NCI-H510A (cell line): ENCODE results near the gene HEPACAM.

Experiments used
- DNase-seq: peaks from one replicate; lab custom pipeline; 2025; lab: John Stamatoyannopoulos, UW

The HEPACAM gene

GRCh38 chr11:124942466-124943253 is 6.8 kb upstream of the HEPACAM start:
- no peak for DNase-seq

DNA sequence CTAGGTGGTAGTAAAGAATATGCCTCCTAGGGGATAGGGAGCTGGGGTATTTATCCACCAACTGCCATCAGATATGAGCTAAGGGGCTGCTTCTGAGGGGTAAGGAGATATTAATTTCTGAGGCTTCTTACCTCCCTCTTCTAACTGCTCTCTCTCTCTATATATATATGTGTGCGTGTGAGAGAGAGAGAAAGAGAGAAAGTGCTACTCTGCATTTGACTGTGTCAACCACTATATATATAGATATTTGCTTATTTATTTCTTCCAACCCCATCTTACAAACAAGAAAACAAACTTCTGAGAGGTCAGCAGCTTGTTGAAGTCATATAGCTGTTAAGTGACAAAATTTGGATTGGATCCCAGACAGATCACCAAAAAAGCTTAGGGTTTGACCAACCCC is 5.9 kb upstream of the HEPACAM start:
- no peak for DNase-seq

- DNase-seq = no peak
These were observed 3.1 kb upstream of the HEPACAM start for GRCh38 chr11:124938970-124939369.

- DNase-seq = no peak
These were observed 2.4 kb upstream of the HEPACAM start for GRCh38 chr11:124938206-124938765.

- no peak for DNase-seq
These were observed 1.6 kb upstream of the HEPACAM start for GRCh38 chr11:124937336-124937935.

DNA sequence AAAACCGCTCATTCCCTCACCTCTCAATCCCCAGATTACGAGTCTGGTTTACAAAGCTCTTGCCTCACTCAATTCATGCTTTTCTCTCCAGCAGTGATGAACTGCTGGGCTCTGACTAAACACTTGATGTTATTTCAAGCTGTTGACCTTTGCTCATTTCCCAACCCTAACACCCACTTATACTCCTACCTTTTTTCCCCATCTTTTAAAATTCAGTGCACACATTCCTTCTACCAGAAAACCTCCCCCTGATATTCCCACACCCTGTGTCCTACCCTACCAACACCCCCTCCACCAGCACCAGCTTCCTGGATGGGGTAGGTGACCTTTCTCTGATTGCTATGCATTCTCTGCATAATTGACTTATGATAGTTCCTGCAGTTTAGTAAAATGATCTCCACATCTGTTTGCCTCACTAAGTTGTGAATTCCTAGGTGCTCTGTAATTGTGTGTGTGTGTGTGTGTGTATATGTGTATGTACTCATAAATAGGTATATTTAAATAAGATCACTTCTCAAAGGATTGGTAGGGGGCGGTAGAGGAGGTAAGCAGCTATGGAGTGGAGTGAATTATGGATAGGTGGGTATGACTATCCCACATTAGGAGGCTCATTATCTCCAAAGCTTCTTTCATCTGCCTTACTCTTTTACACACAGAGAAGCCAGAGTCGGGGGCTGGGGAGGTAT is 842 bp downstream of the HEPACAM start:
- no peak for DNase-seq

- no peak for DNase-seq
These were observed 5.0 kb downstream of the HEPACAM start for GRCh38 chr11:124930799-124931198.

DNA sequence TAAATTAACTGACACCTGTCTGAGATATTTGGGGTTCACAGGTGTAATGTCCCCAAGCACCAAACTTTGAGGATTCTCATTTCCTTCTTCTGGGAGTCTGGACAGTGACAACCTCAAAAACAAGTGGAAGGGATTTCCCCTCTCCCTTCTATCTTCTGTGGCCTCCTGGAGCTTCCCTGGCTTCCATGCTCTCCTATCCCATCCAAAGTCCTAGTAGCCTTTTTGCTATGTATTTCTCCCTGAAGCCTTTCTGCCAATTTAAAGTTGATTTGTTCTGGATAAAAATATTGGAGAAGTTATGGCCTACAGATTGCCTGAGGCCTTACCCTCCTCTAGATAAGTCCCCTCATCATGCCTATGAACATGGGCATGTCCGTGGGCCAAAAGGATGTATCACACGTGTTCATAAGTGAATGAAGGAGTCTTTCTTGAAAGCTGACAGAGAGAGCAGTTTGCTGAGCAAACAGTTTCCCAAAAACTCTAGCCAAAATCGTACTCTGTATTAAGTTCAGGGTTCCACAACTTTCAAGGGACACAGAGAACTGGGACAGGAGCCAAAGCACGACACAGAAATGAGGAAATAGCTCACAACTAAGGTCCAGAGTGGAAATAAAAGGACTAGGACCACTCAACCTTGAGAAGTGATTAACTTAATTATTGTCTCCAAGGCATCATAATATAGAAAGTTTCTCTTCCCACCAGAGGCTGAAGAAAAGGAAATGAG is 6.7 kb downstream of the HEPACAM start:
- DNase-seq = no peak

DNA sequence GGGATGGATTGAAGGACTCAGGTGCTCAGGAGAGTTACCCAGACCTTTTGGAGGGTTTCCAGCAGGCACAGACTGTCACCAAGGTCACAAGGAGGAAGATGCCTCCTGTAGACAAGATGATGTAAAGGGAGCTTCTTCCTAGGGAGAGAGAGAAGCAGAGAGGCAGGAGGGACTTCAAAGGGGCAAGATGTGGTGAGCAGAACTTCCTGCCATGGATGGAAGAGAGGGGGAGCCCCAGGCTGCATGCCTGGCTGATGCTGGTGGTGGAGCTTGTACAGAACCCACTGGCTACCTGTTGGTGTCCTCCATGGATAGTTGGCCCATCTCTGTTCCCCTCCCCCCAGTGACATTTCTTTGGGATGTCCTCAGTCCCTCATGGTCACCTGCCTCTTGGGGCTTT is 12.6 kb downstream of the HEPACAM start:
- no peak for DNase-seq

DNA sequence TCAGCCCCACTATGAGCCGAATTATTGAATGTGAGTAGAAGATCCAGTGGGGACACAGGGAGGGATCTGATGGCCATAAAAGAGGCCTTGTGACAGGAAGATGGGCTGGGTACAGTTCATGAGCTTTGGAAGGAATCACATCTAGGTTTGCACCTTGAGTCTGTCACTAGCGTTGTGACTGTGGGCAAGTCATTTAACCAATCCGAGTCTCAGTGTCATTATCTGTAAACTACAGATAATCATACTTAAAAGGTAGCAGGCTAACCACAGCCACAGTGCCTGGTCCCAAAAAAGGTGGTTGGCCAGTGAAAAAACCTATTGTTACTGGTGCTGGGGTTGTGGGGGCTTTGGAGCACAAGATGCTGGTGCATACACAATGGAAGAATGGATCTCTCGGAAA is 13.0 kb downstream of the HEPACAM start:
- no peak for DNase-seq

DNA sequence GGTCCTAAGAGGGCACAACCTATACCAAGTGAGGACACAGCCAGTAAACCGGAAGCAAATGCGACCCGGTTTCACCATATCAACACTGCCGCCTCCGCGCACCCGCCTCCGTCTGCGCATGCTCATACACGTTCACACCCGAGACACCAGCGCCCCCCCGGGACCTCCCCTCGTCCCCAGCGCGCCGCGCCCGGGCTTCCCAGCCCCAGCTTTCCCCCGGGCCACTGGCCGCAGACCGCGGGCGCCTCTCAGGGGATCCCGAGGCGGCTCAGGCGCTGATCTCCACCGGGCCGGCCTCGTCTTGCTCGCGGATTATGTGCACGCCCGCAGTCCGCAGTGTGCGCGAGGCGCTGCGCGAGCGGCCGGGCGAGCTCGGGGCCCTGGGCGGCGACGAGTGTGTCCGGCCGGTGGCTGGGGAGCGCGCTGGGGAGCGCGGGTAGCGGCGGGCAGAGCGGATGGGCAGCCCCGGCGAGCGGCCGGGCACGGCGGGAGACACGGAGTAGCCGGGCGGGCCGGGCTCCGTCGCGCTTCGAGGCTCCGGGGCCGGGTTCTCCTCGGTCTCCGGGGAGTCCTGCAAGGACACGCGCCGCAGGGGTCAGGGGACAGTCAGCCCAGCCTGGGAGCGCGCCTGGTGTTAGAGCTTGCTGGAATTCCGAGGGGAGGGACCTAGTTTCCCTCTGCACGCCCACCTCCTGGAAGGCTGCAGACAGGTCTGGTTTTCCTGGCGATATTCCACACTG is 14.8 kb downstream of the HEPACAM start:
- no peak for DNase-seq

DNA sequence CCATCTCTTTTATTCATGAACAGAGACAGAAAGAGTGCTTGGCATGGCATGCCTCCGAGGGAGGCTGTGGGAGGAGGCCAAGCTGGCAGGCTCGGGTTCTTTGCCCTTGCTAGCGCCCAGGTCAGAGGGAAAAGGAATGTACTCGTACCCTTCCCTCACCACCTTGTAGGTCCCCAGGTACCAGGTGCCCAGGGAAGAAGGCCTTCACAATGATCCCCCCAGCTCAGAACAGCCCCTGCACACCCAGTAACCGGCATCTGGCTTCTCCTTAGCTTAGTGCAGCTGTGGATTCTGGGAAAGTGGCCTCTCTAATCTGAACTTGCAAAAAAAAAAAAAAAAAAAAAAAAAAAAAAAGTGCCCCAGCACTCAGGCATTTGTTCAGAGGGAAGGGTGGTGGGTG is 15.5 kb downstream of the HEPACAM start:
- DNase-seq = no peak

DNA sequence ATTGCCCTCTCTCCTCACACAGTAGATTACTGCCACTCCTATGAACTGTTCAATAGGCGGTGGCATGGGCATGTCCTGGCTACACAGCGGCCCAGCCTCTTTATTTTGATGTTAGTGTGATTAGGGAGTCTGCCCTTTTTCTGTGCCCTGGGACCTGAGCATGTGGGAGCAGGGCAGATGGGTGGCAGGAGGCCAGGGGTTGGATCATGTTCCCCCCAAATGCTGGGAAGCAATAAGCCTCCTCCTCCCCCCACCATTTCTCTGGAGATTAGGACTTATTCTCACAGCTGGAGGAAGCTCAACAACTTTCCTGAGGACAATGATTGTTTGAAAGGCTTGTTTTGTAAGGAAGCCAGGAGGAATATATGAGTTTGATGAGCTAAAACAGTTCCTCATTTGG is 15.9 kb downstream of the HEPACAM start:
- no peak for DNase-seq

DNA sequence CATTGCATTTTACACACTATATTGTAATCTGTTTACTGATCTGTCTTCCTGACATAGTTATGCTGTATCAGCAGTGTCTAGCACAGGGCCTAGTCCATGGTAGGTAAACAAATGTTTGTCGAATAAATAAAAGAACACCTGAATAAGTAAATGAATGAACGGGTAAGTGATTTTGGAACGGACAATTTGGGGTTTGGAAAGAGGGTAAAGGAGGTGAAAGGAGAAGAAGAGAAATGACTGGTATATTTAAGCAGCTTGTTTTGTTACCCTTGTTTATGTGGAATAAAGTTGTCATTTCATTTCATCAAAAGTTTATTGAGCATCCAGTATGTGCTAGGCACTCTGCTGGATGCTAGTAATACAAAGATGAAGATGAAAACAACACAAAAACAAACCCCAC is 16.9 kb downstream of the HEPACAM start, which contains the start of gene HEPN1:
HEPN1 (plus strand) TSS at position 301 of the 400 bp plus-strand sequence.
- DNase-seq = no peak

DNA sequence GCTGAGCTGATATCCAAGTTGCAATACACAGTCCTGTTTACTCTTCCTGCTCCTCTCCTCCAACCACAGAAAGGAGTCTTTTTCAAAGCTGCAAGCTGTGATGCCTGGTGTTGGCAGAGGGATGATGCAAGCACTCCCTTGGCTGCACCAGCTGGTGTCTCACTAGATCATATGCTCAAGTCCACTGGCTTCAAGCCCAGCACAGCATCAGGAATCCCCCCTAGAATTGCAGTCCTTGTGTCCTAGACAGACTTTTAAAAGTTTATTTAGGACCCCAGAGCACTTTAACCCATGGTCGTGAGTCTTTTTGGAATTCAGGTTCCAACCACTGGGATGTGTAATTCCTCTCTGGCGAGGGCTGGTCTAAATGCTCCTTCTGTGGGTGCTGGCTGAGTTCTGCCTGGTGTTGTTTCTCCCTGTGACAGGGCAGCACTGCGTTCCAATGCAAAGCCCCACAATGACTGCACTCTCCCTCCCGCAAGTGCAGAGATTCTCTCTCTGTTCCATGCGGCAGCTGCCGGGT is 18.7 kb downstream of the HEPACAM start:
- no peak for DNase-seq

GRCh38 chr11:124916370-124916710 is 19.5 kb downstream of the HEPACAM start:
- no peak for DNase-seq

DNA sequence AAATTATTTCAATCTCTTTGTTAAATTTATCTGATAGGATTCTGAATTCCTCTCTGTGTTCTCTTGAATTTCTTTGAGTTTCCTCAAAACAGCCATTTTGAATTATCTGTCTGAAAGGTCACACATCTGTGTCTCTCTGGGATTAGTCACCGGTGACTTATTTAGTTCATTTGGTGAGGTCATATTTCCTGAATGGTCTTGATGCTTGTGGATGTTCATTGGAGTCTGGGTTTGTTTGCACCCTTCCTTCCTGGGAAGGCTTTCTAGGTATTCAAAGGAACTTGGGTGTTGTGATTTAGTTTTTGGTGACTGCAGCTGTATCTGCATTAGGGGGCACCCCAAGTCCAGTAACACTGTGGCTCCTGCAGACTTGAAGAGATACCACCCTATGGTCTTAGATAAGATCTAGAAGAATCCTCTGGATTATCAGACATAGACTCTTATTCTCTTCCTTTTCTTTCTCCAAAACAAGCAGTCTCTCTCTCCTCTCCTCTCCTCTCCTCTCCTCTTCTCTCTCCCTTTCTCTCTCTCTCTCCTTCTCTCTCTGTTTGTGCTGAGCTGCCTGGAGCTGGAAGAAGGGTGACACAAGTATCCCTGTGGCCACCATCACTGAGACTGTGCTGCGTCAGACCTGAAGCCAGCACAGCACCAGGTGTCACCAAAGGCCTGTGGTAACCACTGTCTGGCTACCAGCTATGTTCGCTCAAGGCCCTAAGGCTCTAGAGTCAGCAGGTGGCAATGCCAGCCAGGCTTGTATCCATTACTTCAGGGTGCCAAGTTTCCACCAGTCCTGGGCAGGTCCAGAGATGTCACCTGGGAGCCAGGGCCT is 20.1 kb downstream of the HEPACAM start:
- DNase-seq = no peak

GRCh38 chr11:124902616-124903015 is 33.2 kb downstream of the HEPACAM start:
- DNase-seq = no peak

- DNase-seq = no peak
These were observed 35.4 kb downstream of the HEPACAM start for GRCh38 chr11:124900464-124900863.

DNA sequence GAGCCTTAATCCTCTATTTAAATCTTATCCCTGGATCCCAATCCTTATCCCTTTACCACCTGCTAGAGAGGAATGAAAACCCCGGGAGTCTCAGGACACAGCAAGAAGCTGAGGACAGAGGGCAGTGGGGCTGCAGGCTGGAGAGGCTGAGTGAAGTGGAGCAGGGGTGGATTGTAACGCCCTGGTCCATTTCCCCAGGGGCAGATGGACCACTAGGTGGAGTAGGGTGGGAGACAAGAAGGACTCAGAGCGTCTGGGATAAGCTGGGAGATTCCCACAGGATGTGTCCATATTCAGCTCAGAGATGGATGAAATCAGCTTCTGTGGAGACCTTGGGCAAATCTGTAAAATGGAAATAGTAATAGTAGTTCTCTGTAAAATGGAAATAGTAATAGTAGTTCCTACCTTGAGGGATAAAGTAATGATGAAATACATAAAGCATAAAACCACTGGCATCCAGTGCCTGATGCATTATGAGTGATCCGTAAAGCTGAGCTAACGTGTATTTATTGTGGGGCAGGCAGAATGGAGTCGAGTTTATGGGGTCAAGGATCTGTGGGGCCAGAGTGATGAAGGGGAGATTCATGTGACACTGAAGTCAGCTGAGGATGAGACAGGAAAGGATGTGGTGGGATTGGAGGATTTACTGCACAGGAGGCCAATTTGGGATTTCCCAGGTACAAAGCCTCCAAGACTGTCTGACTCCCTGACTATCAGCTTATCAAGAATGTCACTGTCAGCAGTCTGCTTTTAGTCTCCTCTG is 36.3 kb downstream of the HEPACAM start:
- DNase-seq = no peak
